ENCODE measurements around the gene KCNJ4.
A peak's percentile ranks its signal among the peaks of the same experiment; 100 is the strongest.

KCNJ4 gene

GRCh38 chr22:38433871-38434270 lies 21.1 kb downstream of the KCNJ4 start:
- H3K4me3 ChIP-seq (ENCODE audit: low read depth, low read length): no peak overlapping the region
- in situ Hi-C loops (cut with HindIII; ENCODE audit: low sequenced_read_pairs): no loop called here
- no peak for DNase-seq (ENCODE audit: low read depth, low spot score)
- no peak for TF ChIP-seq CTCF (IDR thresholded peaks at IDR 0.05; ENCODE audit: low read depth, low read length)

GRCh38 chr22:38432264-38432663 lies 22.7 kb downstream of the KCNJ4 start:
- DNase-seq (ENCODE audit: low read depth, low spot score): no peak
- TF ChIP-seq CTCF (IDR thresholded peaks at IDR 0.05; ENCODE audit: low read depth, low read length): no peak
- H3K4me3 ChIP-seq (ENCODE audit: low read depth, low read length): no peak overlapping the region
- in situ Hi-C loops (cut with HindIII; ENCODE audit: low sequenced_read_pairs): no loop called here

- no peak for DNase-seq (ENCODE audit: low read depth, low spot score)
- in situ Hi-C loops (cut with HindIII; ENCODE audit: low sequenced_read_pairs): no loop called here
- H3K4me3 ChIP-seq (ENCODE audit: low read depth, low read length): no peak overlapping the region
- TF ChIP-seq CTCF (IDR thresholded peaks at IDR 0.05; ENCODE audit: low read depth, low read length): no peak
Observed at GRCh38 chr22:38431266-38432010, 23.6 kb downstream of the KCNJ4 start.

GRCh38 chr22:38429499-38430068 lies 25.4 kb downstream of the KCNJ4 start:
- DNase-seq (ENCODE audit: low read depth, low spot score): peak; percentile 10
- TF ChIP-seq CTCF (IDR thresholded peaks at IDR 0.05; ENCODE audit: low read depth, low read length): no peak
- in situ Hi-C loops (cut with HindIII; ENCODE audit: low sequenced_read_pairs): no loop called here
- H3K4me3 ChIP-seq (ENCODE audit: low read depth, low read length): no peak overlapping the region

- DNase-seq (ENCODE audit: low read depth, low spot score): no peak
- no peak for TF ChIP-seq CTCF (IDR thresholded peaks at IDR 0.05; ENCODE audit: low read depth, low read length)
- in situ Hi-C loops (cut with HindIII; ENCODE audit: low sequenced_read_pairs): no loop called here
- no peak overlapping the region for H3K4me3 ChIP-seq (ENCODE audit: low read depth, low read length)
Observed at GRCh38 chr22:38428714-38429113, 26.3 kb downstream of the KCNJ4 start.

GRCh38 chr22:38427940-38428339 lies 27.1 kb downstream of the KCNJ4 start:
- H3K4me3 ChIP-seq (ENCODE audit: low read depth, low read length): no peak overlapping the region
- no peak for DNase-seq (ENCODE audit: low read depth, low spot score)
- TF ChIP-seq CTCF (IDR thresholded peaks at IDR 0.05; ENCODE audit: low read depth, low read length): no peak
- in situ Hi-C loops (cut with HindIII; ENCODE audit: low sequenced_read_pairs): no loop called here
